NCI-H345 treated with DMSO at 0.1 percent for 48 hours (cell line): ENCODE data around the gene ALKBH4.
"Not testable (repeated sequence)": the region's sequence is repeated elsewhere in the genome, so short reads cannot be mapped to it uniquely, and the experiment has no call there.

ENCODE experiments used
- DNase-seq: peaks from one replicate; lab custom pipeline; 2025; ENCODE audit not compliant: unreplicated experiment; lab: John Stamatoyannopoulos, UW

ALKBH4 gene

DNA sequence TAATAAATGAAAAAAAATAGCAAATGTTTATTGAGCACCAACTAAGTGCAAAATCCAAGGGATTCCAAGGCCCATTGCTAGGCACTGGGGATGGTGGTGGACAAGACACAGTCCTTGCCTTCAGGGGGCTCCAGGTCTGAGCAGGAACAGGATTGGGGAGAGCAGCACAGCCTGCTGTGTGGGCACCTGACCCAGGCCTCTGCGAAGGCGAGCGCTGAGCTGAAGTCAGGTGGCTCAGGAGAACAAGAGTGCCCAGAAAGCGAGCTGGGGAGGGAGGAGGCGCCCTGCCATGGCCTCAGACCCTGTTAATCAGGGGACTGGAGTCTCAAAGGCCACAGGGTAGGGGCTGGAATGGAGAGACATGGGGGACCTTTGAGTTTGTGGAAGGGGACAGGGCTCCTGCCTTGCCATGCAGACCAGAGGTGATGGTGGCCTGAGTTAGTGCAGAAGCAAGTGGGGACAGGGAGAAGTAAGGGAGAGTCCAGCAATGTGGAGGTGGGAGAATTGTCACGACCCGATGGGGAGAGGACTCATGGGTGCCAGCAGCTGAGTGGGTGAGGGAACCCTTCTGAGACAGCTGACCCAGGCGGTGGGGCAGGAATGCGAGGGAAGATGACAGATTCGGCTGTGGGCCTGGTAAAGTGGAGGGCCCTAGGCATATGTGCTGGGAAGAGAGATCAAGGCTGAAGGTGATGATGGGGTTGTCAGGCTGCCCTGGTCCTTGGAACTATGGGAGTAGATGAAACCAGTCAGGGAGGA is 35.3 kb downstream of the ALKBH4 start:
- no peak for DNase-seq

DNA sequence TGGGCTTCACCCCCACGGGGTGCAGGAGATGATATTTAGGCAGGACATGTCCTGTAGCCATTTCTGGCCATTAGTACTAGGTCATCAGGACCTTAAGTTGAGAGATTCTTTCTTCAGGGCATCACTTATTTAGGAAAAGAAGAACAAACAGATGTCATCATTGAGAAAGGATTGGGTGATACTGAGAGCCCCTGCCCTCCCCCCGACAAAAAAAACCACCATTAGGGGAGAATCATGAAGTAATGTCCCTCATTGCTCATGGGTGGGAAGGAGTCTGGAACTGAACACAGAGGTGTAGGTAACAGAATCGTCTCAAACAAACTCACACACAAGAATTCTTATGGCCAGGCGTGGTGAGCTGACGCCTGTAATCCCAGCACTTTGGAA is 37.7 kb downstream of the ALKBH4 start:
- no peak for DNase-seq

DNA sequence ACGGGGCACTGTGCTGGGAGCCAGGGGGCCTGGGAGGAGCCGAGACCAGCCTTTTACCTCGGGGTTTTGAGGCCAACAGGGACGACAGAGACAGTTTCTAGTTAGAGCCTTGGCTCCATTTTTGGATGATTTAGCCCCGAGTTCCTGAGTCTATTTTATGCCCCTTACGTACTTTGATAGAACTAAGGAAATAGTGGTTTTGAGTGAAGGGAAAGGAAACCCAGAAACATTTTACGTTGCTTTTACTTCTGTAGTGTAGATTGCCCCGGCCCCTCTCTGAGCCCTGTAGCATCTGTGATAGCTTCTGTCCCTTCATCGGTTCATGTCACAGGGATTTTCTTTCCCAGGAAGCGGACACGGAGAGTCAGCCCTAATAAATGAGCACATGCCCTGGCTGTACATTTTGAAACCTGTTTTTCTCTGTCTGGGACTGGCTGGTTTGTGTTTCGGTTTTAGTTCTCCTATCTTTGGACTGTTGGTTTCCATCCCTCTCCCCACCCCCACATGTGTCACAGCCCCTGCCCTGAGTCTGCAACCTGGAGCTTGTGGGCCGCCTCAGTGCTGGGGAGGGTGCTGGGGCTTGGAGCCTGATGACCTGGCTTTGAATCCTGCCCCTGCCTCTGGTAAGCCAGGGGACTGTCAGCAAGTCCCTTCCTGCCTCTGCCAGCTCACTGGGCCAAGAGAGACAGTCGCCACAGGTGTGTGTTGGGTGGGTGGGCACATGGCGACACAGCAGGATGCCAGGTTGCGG is 38.2 kb downstream of the ALKBH4 start:
- DNase-seq = no peak

DNA sequence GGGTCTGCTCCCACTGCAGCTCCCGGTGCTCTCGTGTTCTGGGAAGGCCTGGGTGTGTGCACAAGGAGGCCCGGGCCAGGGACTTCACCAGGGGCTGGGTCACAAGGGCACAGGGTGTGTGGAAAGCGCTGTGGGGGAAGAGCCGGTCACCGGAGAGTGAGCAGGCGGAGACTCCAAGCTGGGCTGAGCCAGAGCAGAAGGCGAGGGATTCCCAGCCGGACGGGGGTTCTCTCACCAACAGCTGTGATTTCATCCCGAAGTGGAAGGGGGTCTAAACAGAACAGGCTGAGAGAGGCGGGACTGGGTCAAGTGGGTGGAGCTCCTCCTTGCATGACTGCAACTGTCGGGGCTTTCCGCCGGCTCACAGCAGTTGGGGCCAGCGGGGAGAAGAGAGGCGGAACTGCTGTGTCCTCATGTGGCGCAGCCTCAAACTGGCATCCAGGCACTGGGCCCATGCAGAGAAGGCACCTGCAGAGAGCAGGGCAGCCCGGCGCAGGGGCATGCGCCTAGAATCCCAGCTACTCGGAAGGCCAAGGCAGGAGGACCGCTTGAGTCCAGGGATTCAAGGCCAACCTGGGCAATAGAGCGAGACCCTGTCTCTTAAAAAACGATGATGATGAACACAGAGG is 38.9 kb downstream of the ALKBH4 start:
- no peak for DNase-seq

DNA sequence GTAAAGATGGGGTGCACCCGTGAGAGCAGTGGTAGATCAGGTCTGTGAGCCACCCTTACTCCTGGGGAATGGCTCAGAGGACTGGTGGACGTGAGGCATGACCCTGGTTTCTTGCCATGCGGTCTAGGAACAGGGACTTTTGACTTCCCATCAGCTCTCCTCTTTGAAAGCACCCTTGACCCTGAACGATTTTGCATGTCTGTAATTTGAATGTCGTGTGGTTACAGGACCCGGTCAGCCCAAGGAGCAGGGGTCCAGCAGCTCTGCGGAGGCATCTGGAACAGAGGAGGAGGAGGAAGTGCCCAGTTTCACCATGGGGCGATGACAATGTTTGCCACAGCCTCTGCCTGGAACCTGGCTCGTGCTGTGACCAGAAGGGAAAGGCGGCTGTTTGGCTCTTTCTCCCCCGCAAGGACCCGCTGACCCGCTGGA is 39.9 kb downstream of the ALKBH4 start:
- DNase-seq = no peak

DNA sequence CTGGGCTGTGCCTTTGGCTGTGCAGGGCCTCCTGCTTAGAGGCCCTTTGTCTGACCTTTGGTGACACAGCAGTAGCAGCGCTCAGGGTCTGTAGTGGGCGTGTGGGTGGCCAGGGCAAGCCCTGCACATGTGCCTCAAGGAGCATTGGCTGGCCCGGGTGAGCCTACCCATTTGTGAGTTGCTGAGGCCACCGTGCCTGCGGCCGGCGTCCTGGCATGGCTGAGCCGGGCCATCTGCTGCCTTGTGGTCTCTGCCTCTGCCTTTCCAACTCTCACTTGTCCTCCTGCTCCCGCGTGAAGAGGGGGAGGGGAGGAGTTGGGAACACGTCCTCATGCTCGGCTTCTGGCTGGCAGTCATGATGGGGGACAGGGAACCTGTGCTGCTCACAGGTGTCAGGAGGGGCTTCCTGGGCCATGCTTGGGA is 40.5 kb downstream of the ALKBH4 start:
- DNase-seq = no peak

DNA sequence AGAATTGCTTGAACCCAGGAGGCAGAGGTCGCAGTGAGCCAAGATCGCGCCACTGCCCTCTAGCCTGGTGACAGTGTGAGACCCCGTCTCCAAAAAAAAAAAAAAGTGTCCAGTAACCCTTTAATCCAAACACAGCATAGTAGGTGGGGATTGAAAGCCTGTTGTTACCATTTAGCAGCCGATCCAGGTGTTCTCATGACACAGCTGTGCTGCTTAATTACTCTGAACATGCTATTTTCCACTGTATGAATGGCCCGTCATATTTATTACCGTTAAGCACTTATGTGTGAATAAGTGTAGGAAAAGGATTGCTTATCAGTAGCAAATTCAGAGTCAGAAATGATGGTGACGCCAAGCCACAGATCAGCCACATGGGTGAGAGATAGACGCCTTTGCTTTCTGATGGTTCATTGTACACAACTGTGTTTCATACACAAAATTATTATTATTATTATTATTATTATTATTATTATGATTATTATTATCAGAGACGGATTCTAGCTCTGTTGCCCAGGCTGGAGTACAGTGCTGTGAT is 42.9 kb downstream of the ALKBH4 start:
- DNase-seq = no peak

DNA sequence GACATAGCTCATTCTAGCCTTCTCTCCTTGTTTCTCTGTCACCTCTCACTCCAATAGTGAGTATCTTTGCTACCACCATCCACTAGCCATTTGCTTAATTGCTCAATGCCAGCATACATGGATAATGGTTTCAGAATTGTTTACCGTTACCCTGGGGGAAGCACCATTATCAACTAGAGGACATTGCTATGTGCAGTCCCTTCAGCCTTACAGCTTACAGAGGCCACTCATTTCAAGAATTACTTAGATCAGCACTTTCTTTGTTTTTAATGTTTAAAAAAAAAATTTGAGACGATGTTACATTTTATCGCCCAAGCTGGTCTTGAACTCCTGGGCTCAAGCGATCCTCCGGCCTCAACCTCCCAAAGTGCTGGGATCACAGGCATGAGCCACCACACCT is 46.1 kb downstream of the ALKBH4 start:
- DNase-seq = no peak

DNA sequence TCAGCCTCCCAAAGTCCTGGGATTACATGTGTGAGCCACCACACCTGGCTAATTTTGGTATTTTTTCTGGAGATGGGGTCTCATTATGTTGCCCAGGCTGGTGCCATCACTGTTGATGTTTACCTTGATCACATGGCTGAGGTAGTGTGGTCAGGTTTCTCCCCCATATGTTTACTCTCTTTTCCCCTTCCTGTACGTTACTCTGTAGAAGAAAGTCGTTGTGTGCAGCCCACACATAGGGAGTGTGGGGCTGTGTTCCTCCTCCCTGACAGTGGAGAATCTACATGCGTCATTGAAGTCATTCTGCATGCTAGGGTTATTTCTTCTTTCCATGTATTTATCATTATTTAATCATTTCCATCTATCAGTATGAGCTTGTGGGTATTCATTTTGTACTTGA is 47.6 kb downstream of the ALKBH4 start:
- DNase-seq = no peak

DNA sequence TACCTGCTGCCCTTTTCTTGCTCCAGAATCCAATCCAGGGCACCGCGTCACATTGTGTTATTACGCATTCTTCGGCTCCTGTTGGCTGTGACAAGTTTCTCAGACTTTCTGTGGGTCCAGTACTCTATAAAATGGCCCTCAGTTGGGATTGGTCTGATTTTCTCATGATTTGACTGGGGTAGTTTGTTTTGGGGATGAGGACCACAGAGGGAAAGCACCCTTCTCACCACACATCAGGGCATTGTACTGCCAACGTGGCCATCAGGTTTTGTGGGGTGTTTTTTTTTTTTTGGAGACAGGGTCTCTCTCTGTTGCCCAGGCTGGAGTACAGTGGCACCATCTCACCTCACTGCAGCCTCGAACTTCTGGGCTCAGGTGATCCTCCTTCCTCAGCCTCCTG is 48.3 kb downstream of the ALKBH4 start:
- DNase-seq = no peak

DNA sequence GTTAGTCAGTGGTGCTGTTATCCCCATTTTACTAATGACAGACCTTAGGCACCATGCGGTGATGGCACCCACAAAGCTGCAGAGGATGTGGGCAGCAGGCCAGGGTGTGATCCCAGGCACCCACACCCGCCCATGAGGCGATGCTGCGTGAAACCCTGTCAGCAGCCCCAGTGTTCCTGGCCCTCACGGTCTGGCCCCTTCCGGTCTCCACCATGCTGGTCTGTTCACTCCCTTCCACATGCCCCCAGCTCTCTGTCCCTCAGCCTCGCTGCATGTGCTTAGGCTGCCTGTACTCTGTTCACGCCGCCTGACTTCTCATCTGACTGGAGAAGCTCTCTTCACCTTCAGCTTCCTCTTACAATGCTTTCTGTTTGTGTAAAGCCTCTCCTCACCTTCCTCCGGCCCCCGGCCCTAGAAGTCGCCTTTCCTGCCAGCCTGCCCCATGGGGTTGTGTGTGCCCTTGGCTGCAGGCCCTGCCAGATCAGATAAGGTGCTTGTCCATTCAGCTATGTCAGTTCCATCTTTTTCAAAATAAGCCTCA is 48.9 kb downstream of the ALKBH4 start:
- DNase-seq = no peak

DNA sequence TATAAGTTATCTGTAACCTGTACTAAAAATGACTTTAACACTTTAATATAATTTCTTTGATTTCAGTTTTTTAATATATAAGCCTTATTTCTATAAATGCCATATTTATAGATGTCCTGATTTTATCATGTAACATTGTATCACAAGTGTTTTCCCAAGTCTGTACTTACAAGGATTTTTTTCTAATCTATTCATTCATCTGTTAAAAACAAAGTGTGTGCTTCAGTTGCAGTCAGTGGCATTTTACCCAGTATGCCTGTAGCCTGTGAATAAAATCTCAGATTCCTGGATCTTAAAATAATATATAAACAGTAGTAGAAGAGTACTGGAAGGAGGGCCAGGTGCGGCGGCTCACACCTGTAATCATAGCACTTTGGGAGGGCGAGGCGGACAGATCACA is 51.1 kb downstream of the ALKBH4 start:
- no peak for DNase-seq

DNA sequence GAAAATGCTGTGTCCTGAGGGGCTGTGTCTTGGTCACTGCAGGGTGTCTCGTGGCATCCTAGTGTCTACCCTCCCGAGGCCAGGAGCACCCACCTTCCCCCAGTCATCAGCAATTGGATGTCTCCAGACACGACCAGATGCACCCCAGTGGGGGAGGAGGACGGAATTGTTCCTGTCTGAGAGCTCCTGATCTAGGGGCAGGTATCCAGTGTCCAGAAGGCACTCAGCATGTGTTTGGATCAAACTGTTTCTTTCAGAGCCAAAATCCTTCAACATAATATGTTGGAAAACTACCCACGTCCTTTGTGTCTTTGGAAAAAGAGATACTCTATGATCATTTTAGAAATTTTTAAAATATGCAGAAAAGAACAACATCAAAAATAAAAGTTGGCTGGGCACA is 51.6 kb downstream of the ALKBH4 start:
- no peak for DNase-seq

DNA sequence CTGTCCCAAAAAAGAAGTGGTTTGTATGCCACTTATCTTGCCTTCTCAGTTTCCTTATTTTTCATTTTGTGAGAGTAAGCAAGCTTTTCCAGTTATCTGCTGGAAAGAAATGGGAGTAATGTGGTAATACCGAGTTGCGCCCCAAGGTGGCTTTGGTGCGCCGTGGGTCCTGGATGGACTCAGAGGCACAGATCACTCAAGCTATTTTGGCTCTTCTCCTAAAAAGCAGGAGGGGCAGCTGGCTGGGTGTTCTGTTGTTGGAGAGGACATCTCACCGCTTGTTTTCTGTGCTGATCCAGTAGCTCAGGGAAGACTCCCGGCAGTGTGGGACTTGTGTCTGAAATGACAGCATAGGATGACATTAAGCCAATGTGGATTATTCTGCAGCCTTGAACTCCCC is 52.1 kb downstream of the ALKBH4 start:
- no peak for DNase-seq

DNA sequence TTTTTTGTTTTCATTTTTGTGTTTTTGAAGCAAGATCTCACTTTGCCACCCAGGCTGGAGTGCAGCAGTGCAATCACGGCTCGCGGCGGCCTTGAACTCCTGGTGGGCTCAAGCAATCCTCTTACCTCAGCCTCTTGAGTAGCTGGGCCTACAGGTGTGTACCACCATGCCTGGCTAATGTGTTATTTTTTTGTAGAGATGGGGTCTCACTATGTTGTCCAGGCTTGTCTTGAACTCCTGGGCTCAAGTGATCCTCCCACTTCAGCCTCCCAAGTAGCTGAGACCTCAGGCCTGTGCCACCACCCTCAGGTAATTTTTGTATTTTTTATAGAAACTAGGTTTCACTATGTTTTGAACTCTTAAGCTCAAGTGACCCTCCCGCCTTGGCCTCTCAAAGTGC is 53.7 kb downstream of the ALKBH4 start:
- DNase-seq = no peak

DNA sequence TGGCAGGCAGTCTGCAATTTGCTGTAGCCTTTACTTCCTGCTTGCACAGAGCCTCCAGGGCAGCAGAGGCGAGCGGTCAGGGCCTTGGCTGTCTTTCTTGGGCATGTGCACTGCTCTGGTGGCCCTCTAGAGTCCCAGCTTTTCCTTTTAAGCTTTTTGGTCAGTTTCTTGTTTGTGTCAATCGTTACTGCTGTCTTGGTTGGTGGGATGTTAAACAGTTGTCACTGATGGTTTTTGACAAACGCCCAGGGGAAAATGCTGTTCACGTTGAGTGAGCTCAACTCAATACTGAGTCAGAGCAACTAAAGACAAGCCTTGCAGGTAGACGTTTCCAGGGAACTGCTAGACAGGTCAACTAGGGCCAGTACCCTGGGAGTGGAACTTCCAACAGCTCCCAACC is 54.5 kb downstream of the ALKBH4 start:
- DNase-seq = no peak

DNA sequence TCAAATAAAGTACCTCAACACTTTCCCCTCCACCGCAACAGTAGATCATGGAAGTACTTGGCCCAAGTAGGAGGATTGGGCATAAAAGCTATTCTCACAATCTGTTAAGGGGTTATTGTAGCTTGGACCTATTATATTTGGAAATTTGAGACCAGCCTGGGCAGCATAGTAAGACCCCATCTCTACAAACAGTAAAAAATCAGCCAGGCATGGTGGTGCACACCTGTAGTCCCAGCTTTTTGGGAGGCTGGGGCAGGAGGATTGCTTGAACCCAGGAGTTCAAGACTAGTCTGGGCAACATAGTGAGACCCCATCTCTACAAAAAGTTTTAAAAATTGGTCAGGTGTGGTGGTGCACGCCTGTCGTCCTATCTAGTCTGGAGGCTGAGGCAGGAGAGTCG is 55.3 kb downstream of the ALKBH4 start:
- no peak for DNase-seq

DNA sequence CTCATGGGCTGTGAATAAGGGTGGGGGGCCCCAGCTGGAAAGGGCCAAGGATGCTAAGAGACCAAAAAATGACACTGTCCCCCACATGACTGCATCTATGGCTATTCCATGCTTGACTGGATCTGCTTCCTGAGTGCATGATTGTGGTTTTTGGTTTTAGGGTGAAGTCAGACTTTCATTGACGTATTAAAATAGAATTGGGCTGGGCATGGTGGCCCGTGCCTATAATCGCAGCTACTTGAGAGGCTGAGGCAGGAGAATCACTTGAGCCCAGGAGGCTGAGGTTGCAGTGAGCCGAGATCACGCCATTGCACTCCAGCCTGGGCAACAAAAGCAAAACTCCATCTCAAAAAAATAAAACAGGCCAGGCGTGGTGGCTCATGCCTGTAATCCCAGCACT is 56.1 kb downstream of the ALKBH4 start:
- DNase-seq = not testable (repeated sequence)

DNA sequence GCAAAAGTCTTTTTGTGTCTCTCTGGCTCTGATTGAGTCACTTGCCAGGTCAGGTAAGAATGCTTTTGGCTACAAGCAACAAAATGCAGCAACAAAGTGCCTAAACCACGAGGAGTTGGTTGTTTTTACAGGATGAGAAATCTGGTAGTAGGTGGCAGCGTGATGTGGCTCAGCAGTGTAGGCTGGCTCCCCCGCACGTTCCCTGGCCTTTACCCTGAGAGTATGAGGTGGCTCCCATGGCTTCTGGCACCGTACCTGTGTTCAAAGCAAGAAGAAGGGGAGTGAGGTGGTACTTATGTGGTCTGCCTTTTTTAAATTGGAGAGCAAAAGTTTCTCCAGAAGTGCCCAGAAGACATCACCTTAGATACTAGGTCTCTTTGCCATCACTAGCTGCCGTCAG is 56.8 kb downstream of the ALKBH4 start:
- no peak for DNase-seq
